AG08396 (cell line): Measurements from ENCODE around the gene RING1.

Experiments
- DNase-seq: peaks from one replicate; pipeline ENCODE4 v3.0.0; 2012; ENCODE audit warnings: low spot score, mixed read lengths

The RING1 gene

DNA sequence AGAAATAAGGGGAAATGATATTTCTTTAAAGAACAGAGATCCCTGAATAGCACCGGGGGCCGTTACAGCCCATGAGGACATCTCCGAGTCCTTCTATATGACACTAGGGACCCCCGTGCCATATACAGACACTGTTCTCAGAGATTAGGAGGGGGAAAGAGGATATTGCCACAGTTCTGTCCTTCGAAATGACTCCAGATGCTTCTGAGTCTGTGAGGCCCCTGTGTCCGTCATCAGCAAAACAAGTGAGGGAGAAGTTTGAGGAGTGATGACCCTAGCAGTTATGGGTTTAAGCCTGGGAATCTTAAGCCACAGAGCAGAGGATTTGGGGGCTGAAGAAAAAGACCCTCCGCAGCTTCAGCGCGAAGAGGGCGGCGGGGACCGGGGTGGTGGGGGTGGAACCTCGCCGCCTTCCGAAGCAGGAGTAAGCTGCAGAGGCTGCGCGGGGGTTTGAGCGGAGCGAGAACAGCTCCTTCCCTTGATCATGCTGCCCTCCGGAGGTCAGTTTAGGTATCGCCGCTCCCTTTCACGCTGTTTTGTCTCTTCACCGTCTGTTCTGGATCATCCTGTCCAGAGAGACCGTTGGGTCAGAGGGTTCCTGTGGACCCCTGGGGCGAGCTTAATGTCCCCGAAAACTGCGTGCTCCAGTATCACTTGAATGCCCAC lies 39.8 kb downstream of the RING1 start:
- DNase-seq, result peak; percentile 75

GRCh38 chr6:33248643-33248931 lies 40.3 kb downstream of the RING1 start:
- DNase-seq, result no peak

DNA sequence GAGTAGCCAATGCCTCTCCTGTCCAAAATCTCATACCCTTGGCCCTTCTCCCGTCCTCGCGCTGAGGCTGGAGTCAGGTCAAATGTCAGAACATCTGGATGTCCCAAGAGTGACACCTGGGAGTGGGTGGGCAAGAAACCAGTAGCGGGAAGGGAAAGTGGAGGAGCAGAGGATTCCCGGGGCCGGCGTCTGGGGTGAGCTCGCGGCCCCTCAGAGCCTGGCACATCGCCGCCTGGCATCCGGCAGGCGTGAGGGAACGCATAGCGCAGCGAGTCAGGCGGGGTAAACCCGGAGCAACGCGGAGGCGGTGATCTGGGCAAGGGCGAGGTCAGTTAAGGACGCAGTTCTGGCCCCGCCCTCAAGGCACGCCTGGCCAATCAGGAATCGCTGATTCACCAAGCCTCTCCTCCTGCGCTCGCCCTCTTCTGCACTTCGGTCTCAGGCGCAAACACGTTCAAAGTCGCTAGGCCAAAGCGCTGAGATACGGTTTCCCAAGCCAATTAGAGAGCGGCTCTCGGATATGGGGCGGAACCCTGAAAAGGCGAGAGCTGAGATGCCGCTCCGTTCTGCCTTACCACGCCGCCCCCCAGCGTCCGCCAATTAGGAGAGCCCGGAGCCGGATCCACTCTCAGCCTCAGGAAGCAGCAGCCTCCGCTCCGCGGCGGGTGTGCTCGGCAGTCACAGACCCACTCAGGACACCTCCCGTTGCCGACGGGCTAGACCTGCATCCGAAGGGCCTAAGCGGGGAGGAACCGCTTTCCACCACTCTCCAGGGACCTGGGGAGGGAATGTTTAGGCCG lies 40.8 kb downstream of the RING1 start:
- DNase-seq, result peak; percentile 91

GRCh38 chr6:33249732-33250630 lies 41.7 kb downstream of the RING1 start:
- DNase-seq, result peak; percentile 45

DNA sequence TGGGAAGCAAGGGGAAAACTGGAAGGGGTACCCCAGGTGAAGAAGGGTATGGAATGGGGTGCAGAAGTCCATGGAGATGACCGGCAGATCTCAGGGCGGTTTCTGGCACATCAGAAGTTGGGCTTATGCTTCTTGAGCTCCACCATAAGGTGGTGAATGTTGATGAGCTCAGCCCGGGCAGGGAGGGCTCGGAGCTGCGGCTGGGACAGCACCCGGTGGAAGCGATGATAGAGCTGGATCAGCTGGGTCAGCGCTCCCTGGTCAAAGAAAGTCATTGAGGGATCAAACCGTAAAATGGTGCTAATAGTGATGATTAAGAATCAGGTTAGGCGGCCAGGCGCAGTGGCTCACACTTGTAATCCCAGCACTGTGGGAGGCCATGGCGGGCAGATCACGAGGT lies 42.4 kb downstream of the RING1 start:
- no peak for DNase-seq

DNA sequence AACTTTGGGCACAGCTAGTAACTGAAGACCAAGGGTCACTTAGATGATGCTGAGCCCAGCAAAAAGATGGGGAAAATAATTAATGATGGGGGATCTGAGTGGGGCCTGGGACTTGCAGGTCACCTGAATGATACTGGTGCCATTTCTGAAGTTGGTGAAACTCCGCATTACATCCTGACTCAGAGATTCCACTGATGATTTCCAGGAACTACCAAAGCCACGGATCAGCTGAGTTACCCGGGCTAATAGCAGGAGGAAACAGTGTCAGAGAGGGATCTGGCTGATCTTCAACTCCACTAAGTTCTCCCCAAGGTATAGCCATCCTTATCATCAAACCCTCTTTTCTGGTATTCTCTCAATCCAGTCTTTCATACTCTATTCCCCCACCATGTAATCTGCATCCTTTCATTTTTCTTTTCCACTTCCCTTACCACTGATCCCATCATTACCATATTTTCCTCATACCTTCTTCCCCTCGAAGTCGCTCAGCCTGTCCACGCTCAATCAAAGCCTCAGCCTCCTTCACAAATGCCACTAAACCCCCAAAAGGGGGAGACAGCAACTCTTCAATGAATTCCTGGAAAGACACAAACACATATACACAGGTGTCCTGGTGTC lies 43.2 kb downstream of the RING1 start:
- DNase-seq, result no peak

GRCh38 chr6:33252759-33253158 lies 44.5 kb downstream of the RING1 start:
- no peak for DNase-seq

DNA sequence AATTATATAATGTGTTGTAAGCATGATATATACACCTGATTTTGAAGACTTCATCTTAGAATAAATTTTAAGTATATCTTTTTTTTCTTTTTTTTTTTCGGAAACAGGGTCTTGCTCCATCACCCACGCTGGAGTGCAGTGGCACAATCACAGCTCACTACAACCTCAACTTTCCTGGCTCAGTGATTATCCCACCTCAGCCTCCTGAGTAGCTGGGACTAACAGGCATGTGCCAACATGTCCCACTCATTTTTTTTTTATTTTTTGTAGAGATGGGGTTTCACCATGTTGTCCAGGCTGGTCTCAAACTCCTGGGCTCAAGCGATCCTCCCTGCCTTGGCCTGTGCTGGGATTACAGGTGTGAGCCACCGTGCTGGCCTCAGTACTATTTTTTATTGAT lies 46.3 kb downstream of the RING1 start:
- DNase-seq, result no peak

- no peak for DNase-seq
These were observed 50.7 kb downstream of the RING1 start for GRCh38 chr6:33259032-33259431.
